PC-3 (cell line): ENCODE measurements around the gene FBXW7.

Source experiments
- EZH2 ChIP-seq: fragments of 300-600 bp; sonication (generic); IDR thresholded peaks from one replicate; pipeline ENCODE4 v1.6.1; 2017; ENCODE audit warnings: antibody characterized with exemption, mild to moderate bottlenecking, low read length; ENCODE audit not compliant: unreplicated experiment
- EZH2phosphoT487 ChIP-seq: fragments of 300-600 bp; sonication (generic); IDR thresholded peaks from 2 replicates; pipeline ENCODE4 v1.6.1; 2018; ENCODE audit warnings: mild to moderate bottlenecking, antibody characterized with exemption, low read length, borderline replicate concordance
- TF ChIP-seq, protein P1 (sequence below): fragments of 300-600 bp; sonication (generic); conservative IDR thresholded peaks from 2 replicates; pipeline ENCODE4 v1.5.1; 2017; ENCODE audit warnings: antibody characterized with exemption, low read depth, mild to moderate bottlenecking, low read length

GRCh38 chr4:152540941-152541340, 5.0 kb upstream of the FBXW7 start:
- TF ChIP-seq, protein P1, sequence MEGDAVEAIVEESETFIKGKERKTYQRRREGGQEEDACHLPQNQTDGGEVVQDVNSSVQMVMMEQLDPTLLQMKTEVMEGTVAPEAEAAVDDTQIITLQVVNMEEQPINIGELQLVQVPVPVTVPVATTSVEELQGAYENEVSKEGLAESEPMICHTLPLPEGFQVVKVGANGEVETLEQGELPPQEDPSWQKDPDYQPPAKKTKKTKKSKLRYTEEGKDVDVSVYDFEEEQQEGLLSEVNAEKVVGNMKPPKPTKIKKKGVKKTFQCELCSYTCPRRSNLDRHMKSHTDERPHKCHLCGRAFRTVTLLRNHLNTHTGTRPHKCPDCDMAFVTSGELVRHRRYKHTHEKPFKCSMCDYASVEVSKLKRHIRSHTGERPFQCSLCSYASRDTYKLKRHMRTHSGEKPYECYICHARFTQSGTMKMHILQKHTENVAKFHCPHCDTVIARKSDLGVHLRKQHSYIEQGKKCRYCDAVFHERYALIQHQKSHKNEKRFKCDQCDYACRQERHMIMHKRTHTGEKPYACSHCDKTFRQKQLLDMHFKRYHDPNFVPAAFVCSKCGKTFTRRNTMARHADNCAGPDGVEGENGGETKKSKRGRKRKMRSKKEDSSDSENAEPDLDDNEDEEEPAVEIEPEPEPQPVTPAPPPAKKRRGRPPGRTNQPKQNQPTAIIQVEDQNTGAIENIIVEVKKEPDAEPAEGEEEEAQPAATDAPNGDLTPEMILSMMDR = no peak
- TF ChIP-seq EZH2 (no peak), EZH2phosphoT487 (no peak)
